CD4-positive, alpha-beta T cell treated with Interleukin-17A for 4 hours (primary cell): Measurements from ENCODE around the gene BDKRB1.

Source experiments
- DNase-seq: peaks from one replicate; pipeline ENCODE4 v3.0.0-alpha.2; 2020; ENCODE audit warnings: mixed read lengths

The BDKRB1 gene

GRCh38 chr14:96255501-96256366 lies at the start of gene BDKRB1:
TSS of gene BDKRB1 (plus strand) at chr14:96256210. CDS start at chr14:96263683, 7,473 bp downstream.
- no peak for DNase-seq

- DNase-seq: no peak
Observed at GRCh38 chr14:96206461-96206860, 49.5 kb upstream of the BDKRB1 start.

- DNase-seq: no peak
Observed at GRCh38 chr14:96207686-96208085, 48.3 kb upstream of the BDKRB1 start.

- DNase-seq: no peak
Observed at GRCh38 chr14:96208739-96209138, 47.3 kb upstream of the BDKRB1 start.

GRCh38 chr14:96212140-96212539 lies 43.9 kb upstream of the BDKRB1 start:
- no peak for DNase-seq

- no peak for DNase-seq
Observed at GRCh38 chr14:96212896-96213295, 43.1 kb upstream of the BDKRB1 start.

GRCh38 chr14:96213871-96214465 lies 42.0 kb upstream of the BDKRB1 start:
- DNase-seq: no peak

- DNase-seq: no peak
Observed at GRCh38 chr14:96214793-96215192, 41.2 kb upstream of the BDKRB1 start.

- DNase-seq: no peak
Observed at GRCh38 chr14:96215452-96216244, 40.4 kb upstream of the BDKRB1 start.

- DNase-seq: no peak
Observed at GRCh38 chr14:96216627-96217026, 39.4 kb upstream of the BDKRB1 start.

GRCh38 chr14:96217376-96217913 lies 38.6 kb upstream of the BDKRB1 start:
- no peak for DNase-seq

GRCh38 chr14:96221109-96221650 lies 34.8 kb upstream of the BDKRB1 start:
- DNase-seq: no peak

GRCh38 chr14:96221841-96222240 lies 34.2 kb upstream of the BDKRB1 start:
- DNase-seq: no peak

- no peak for DNase-seq
Observed at GRCh38 chr14:96224480-96225096, 31.4 kb upstream of the BDKRB1 start.

- DNase-seq: no peak
Observed at GRCh38 chr14:96225213-96225612, 30.8 kb upstream of the BDKRB1 start.

GRCh38 chr14:96225745-96226151 lies 30.3 kb upstream of the BDKRB1 start:
- no peak for DNase-seq

- no peak for DNase-seq
Observed at GRCh38 chr14:96227428-96227827, 28.6 kb upstream of the BDKRB1 start.

GRCh38 chr14:96229315-96229714 lies 26.7 kb upstream of the BDKRB1 start:
- DNase-seq: no peak

GRCh38 chr14:96231056-96231455 lies 25.0 kb upstream of the BDKRB1 start:
- no peak for DNase-seq

GRCh38 chr14:96231526-96232130 lies 24.4 kb upstream of the BDKRB1 start:
- DNase-seq: no peak

GRCh38 chr14:96232506-96232905 lies 23.5 kb upstream of the BDKRB1 start:
- DNase-seq: no peak

- no peak for DNase-seq
Observed at GRCh38 chr14:96233661-96234060, 22.3 kb upstream of the BDKRB1 start.
